ENCODE results near the gene MAP3K20. TPM values are rescaled to one million over a fixed set of nuclear protein-coding genes. Genes with fewer than 3 reads are reported as not detected.
"Not testable (repeated sequence)": the region's sequence is repeated elsewhere in the genome, so short reads cannot be mapped to it uniquely, and the experiment has no call there.

The MAP3K20 gene
- total RNA-seq, 8 experiments from 2014 or later: 2.9 to 69.1 (median 13.4) TPM

- Histone ChIP-seq H3K4me3 (no peak overlapping the region), H3K27ac (peak overlapping the region in 1 of 2 donors; percentile 24), H3K4me1 (replicated peaks in 1 of 2) (peaks cover 5 to 16% of the 10 kb centered on the region in 2 donors)
- in situ Hi-C loops (cut with MboI; ENCODE audit: low pct_unique_long_range_greater_than_20kb in 2 of 9, low sequenced_read_pairs in 9 of 9, unreplicated experiment in 9 of 9): no loop called here
- 15 to 88% (median 45%) methylated on average over 1 to 8 of the region's 8 CpGs for WGBS, 10 experiments
- peak in 5 of 8 experiments; percentile 96 to 98 (median 97) for ATAC-seq (replicated peaks in 6 of 8)
Observed at GRCh38 chr2:173249661-173250641, 174.3 kb downstream of the MAP3K20 start.

- ATAC-seq (replicated peaks in 6 of 8): no peak
- Histone ChIP-seq H3K27ac (no peak overlapping the region), H3K4me1 (replicated peaks in 1 of 2) (peaks cover 5 to 16% of the 10 kb centered on the region in 2 donors), H3K4me3 (no peak overlapping the region)
- in situ Hi-C loops (cut with MboI; ENCODE audit: low pct_unique_long_range_greater_than_20kb in 2 of 9, low sequenced_read_pairs in 9 of 9, unreplicated experiment in 9 of 9): no loop called here
- 80 to 100% (median 100%) methylated on average over 1 to 2 of the region's 2 CpGs; no CpG with 5 or more reads in 1 of the 10 experiments for WGBS, 10 experiments
Observed at GRCh38 chr2:173251225-173251624, 175.6 kb downstream of the MAP3K20 start.

- Histone ChIP-seq H3K27ac (no peak overlapping the region), H3K4me1 (replicated peaks in 1 of 2) (peaks cover 5 to 16% of the 10 kb centered on the region in 2 donors), H3K4me3 (no peak overlapping the region)
- ATAC-seq (replicated peaks in 6 of 8): no peak
- in situ Hi-C loops (cut with MboI; ENCODE audit: low pct_unique_long_range_greater_than_20kb in 2 of 9, low sequenced_read_pairs in 9 of 9, unreplicated experiment in 9 of 9): no loop called here
- WGBS, 10 experiments: 80 to 100% (median 83%) methylated on average over 2 to 5 of the region's 5 CpGs; no CpG with 5 or more reads in 2 of the 10 experiments
Observed at GRCh38 chr2:173252581-173252980, 176.9 kb downstream of the MAP3K20 start.

GRCh38 chr2:173254659-173255058 lies 179.0 kb downstream of the MAP3K20 start:
- peak in 2 of 8 experiments; percentile 34 to 38 for ATAC-seq (replicated peaks in 6 of 8)
- H3K4me3 ChIP-seq: no peak overlapping the region
- in situ Hi-C loops (cut with MboI; ENCODE audit: low pct_unique_long_range_greater_than_20kb in 2 of 9, low sequenced_read_pairs in 9 of 9, unreplicated experiment in 9 of 9): no loop called here
- no peak overlapping the region for H3K27ac ChIP-seq
- peaks cover 5 to 13% of the 10 kb centered on the region in 2 donors for H3K4me1 ChIP-seq (replicated peaks in 1 of 2)
- WGBS, 10 experiments: 83 to 100% (median 100%) methylated on average over 1 of the region's 1 CpG; no CpG with 5 or more reads in 3 of the 10 experiments

- no peak for ATAC-seq (replicated peaks in 6 of 8)
- H3K4me1 ChIP-seq (replicated peaks in 1 of 2): no peaks in the 10 kb centered on the region
- no peak overlapping the region for H3K4me3 ChIP-seq
- WGBS, 10 experiments: 52 to 97% (median 77%) methylated on average over 3 to 4 of the region's 4 CpGs; no CpG with 5 or more reads in 1 of the 10 experiments
- H3K27ac ChIP-seq: no peak overlapping the region
- in situ Hi-C loops (cut with MboI; ENCODE audit: low pct_unique_long_range_greater_than_20kb in 2 of 9, low sequenced_read_pairs in 9 of 9, unreplicated experiment in 9 of 9): no loop called here
Observed at GRCh38 chr2:173258701-173259100, 183.1 kb downstream of the MAP3K20 start.

GRCh38 chr2:173262356-173262755 lies 186.7 kb downstream of the MAP3K20 start:
- 93 to 100% (median 100%) methylated on average over 2 to 3 of the region's 5 CpGs; no CpG with 5 or more reads in 5 of the 10 experiments for WGBS, 10 experiments
- H3K4me3 ChIP-seq; H3K4me1 ChIP-seq (replicated peaks in 1 of 2); in situ Hi-C loops (cut with MboI; ENCODE audit: low pct_unique_long_range_greater_than_20kb in 2 of 9, low sequenced_read_pairs in 9 of 9, unreplicated experiment in 9 of 9); ATAC-seq (replicated peaks in 6 of 8); H3K27ac ChIP-seq: not testable (repeated sequence)

GRCh38 chr2:173264151-173264550 lies 188.5 kb downstream of the MAP3K20 start:
- WGBS, 10 experiments: 70 to 100% (median 98%) methylated on average over 1 to 4 of the region's 4 CpGs; no CpG with 5 or more reads in 2 of the 10 experiments
- no peak for ATAC-seq (replicated peaks in 6 of 8)
- Histone ChIP-seq H3K4me1 (replicated peaks in 1 of 2) (peaks cover 0 to 8% of the 10 kb centered on the region in 2 donors), H3K27ac (no peak overlapping the region), H3K4me3 (no peak overlapping the region)
- in situ Hi-C loops (cut with MboI; ENCODE audit: low pct_unique_long_range_greater_than_20kb in 2 of 9, low sequenced_read_pairs in 9 of 9, unreplicated experiment in 9 of 9): no loop called here

- Histone ChIP-seq H3K4me3 (no peak overlapping the region), H3K4me1 (replicated peaks in 1 of 2) (peaks cover 0 to 8% of the 10 kb centered on the region in 2 donors), H3K27ac (no peak overlapping the region)
- peak in 2 of 8 experiments; percentile 45 to 51 for ATAC-seq (replicated peaks in 6 of 8)
- WGBS, 10 experiments: 62 to 100% (median 79%) methylated on average over 3 to 14 of the region's 14 CpGs
- in situ Hi-C loops (cut with MboI; ENCODE audit: low pct_unique_long_range_greater_than_20kb in 2 of 9, low sequenced_read_pairs in 9 of 9, unreplicated experiment in 9 of 9): no loop called here
Observed at GRCh38 chr2:173264603-173265366, 189.1 kb downstream of the MAP3K20 start.

GRCh38 chr2:173271135-173271534 lies 195.5 kb downstream of the MAP3K20 start:
- Histone ChIP-seq H3K27ac (no peak overlapping the region), H3K4me1 (replicated peaks in 1 of 2) (peaks cover 0 to 5% of the 10 kb centered on the region in 2 donors), H3K4me3 (no peak overlapping the region)
- in situ Hi-C loops (cut with MboI; ENCODE audit: low pct_unique_long_range_greater_than_20kb in 2 of 9, low sequenced_read_pairs in 9 of 9, unreplicated experiment in 9 of 9): no loop called here
- no peak for ATAC-seq (replicated peaks in 6 of 8)
- 33 to 100% (median 76%) methylated on average over 1 to 2 of the region's 2 CpGs; no CpG with 5 or more reads in 4 of the 10 experiments for WGBS, 10 experiments

- ATAC-seq (replicated peaks in 6 of 8): peak in 2 of 8 experiments; percentile 24 to 51
- Histone ChIP-seq H3K27ac (no peak overlapping the region), H3K4me3 (no peak overlapping the region), H3K4me1 (replicated peaks in 1 of 2) (peaks cover 0 to 5% of the 10 kb centered on the region in 2 donors)
- 42 to 96% (median 78%) methylated on average over 1 to 5 of the region's 5 CpGs; no CpG with 5 or more reads in 1 of the 10 experiments for WGBS, 10 experiments
- in situ Hi-C loops (cut with MboI; ENCODE audit: low pct_unique_long_range_greater_than_20kb in 2 of 9, low sequenced_read_pairs in 9 of 9, unreplicated experiment in 9 of 9): no loop called here
Observed at GRCh38 chr2:173271825-173272224, 196.2 kb downstream of the MAP3K20 start.

GRCh38 chr2:173272849-173273248 lies 197.2 kb downstream of the MAP3K20 start:
- H3K27ac ChIP-seq: no peak overlapping the region
- WGBS, 10 experiments: 43 to 87% (median 56%) methylated on average over 1 to 3 of the region's 3 CpGs; no CpG with 5 or more reads in 2 of the 10 experiments
- peak in 3 of 8 experiments; percentile 18 to 65 (median 50) for ATAC-seq (replicated peaks in 6 of 8)
- in situ Hi-C loops (cut with MboI; ENCODE audit: low pct_unique_long_range_greater_than_20kb in 2 of 9, low sequenced_read_pairs in 9 of 9, unreplicated experiment in 9 of 9): no loop called here
- peaks cover 0 to 5% of the 10 kb centered on the region in 2 donors for H3K4me1 ChIP-seq (replicated peaks in 1 of 2)
- H3K4me3 ChIP-seq: no peak overlapping the region

GRCh38 chr2:173278794-173279526 lies 203.3 kb downstream of the MAP3K20 start:
- Histone ChIP-seq H3K4me3 (no peak overlapping the region), H3K27ac (no peak overlapping the region), H3K4me1 (replicated peaks in 1 of 2) (peaks cover 8 to 9% of the 10 kb centered on the region in 2 donors)
- in situ Hi-C loops (cut with MboI; ENCODE audit: low pct_unique_long_range_greater_than_20kb in 2 of 9, low sequenced_read_pairs in 9 of 9, unreplicated experiment in 9 of 9): no loop called here
- ATAC-seq (replicated peaks in 6 of 8): no peak
- WGBS, 10 experiments: 33 to 94% (median 64%) methylated on average over 2 to 3 of the region's 3 CpGs; no CpG with 5 or more reads in 2 of the 10 experiments

Measured in motor neuron (in vitro differentiated cells).